ENCODE data around the gene PDE4D. TPM values are rescaled to one million over a fixed set of nuclear protein-coding genes. Genes with fewer than 3 reads are reported as not detected.

Gene PDE4D
- total RNA-seq, 1 donor from 2014 or later: 14.2 TPM

GRCh38 chr5:59161221-59162105 is 732.1 kb downstream of the PDE4D start:
- Histone ChIP-seq H3K4me2 (ENCODE audit: low read length) (no peak overlapping the region), H3K4me3 (ENCODE audit: insufficient read depth, low read depth, low read length) (no peak overlapping the region), H4K20me1 (ENCODE audit: insufficient read depth, low read length) (no peaks in the 10 kb centered on the region), H3K36me3 (ENCODE audit: insufficient read depth, low read length) (no peaks in the 10 kb centered on the region), H3K27me3 (ENCODE audit: insufficient read depth, low read length) (no peaks in the 10 kb centered on the region), H2AFZ (ENCODE audit: low read depth, low read length) (no peak overlapping the region), H3K27ac (ENCODE audit: low read depth, low read length) (no peak overlapping the region), H3K9me3 (ENCODE audit: insufficient read depth, low read depth, low read length) (no peaks in the 10 kb centered on the region), H3K79me2 (ENCODE audit: insufficient read depth, low read length) (no peaks in the 10 kb centered on the region), H3K9ac (ENCODE audit: low read length) (no peak overlapping the region), H3K4me1 (ENCODE audit: insufficient read depth, low read length) (no peaks in the 10 kb centered on the region)
- no peak for DNase-seq (ENCODE audit: low read depth)
- Mint-ChIP-seq H3K27me3 (ENCODE audit: low read depth, unreplicated experiment) (peaks cover 4% of the 10 kb centered on the region), H3K4me3 (ENCODE audit: unreplicated experiment) (no peak overlapping the region), H3K4me1 (ENCODE audit: low read depth, unreplicated experiment) (no peaks in the 10 kb centered on the region), H3K27ac (ENCODE audit: unreplicated experiment) (no peak overlapping the region), H3K9me3 (ENCODE audit: unreplicated experiment) (no peaks in the 10 kb centered on the region), H3K36me3 (ENCODE audit: low read depth, unreplicated experiment) (peaks cover 2% of the 10 kb centered on the region)
- FAIRE-seq: no peak
- TF ChIP-seq, protein P1, sequence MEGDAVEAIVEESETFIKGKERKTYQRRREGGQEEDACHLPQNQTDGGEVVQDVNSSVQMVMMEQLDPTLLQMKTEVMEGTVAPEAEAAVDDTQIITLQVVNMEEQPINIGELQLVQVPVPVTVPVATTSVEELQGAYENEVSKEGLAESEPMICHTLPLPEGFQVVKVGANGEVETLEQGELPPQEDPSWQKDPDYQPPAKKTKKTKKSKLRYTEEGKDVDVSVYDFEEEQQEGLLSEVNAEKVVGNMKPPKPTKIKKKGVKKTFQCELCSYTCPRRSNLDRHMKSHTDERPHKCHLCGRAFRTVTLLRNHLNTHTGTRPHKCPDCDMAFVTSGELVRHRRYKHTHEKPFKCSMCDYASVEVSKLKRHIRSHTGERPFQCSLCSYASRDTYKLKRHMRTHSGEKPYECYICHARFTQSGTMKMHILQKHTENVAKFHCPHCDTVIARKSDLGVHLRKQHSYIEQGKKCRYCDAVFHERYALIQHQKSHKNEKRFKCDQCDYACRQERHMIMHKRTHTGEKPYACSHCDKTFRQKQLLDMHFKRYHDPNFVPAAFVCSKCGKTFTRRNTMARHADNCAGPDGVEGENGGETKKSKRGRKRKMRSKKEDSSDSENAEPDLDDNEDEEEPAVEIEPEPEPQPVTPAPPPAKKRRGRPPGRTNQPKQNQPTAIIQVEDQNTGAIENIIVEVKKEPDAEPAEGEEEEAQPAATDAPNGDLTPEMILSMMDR (IDR thresholded peaks at IDR 0.05; ENCODE audit: insufficient read depth, low read depth, low read length): no peak
- no peak for TF ChIP-seq EZH2 (IDR thresholded peaks at IDR 0.05; ENCODE audit: insufficient read depth, low read length)

DNA sequence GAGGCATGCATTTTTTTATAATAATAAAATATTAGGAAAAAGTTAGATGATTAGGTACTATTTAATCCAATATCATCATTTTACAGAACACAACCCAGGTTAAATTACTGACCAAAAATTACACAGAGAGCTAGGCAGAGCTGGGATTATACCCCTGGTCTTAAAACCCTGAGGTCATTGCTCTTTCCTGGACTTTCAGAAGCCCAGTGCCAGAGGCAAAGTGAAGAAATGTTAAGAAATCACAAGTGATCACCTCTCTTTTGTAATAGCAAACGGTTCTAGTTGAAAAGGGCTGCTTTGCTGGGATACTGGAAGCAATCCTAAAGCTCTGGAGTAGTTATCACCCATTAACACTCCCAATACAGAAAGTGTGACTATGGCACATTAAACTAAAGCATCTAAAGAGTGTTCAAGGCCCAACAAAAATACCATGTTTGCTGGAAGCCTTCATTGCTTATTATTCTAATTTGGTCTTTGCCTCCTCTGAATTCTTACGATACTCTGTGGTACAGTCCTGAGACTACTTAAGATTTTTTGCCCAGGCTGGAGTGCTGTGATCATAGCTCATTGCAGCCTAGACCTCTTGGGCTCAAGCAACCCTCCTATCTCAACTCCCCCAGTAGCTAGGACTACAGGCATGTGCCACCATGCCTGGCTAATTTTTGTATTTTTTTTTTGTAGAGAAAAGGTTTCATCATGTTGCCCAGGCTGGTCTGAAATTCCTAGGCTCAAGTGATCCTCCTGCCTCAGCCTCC is 734.7 kb downstream of the PDE4D start:
- TF ChIP-seq, protein P1 (IDR thresholded peaks at IDR 0.05; ENCODE audit: insufficient read depth, low read depth, low read length): no peak
- TF ChIP-seq EZH2 (IDR thresholded peaks at IDR 0.05; ENCODE audit: insufficient read depth, low read length): no peak
- no peak for FAIRE-seq
- no peaks in the 10 kb centered on the region for H3K36me3 ChIP-seq (ENCODE audit: insufficient read depth, low read length)

More for the DNA sequence above, 734.7 kb downstream of the PDE4D start:
- Histone ChIP-seq H4K20me1 (ENCODE audit: insufficient read depth, low read length) (no peaks in the 10 kb centered on the region), H2AFZ (ENCODE audit: low read depth, low read length) (no peak overlapping the region), H3K9me3 (ENCODE audit: insufficient read depth, low read depth, low read length) (no peaks in the 10 kb centered on the region), H3K9ac (ENCODE audit: low read length) (no peak overlapping the region), H3K4me3 (ENCODE audit: insufficient read depth, low read depth, low read length) (no peak overlapping the region), H3K27me3 (ENCODE audit: insufficient read depth, low read length) (no peaks in the 10 kb centered on the region), H3K79me2 (ENCODE audit: insufficient read depth, low read length) (no peaks in the 10 kb centered on the region), H3K27ac (ENCODE audit: low read depth, low read length) (no peak overlapping the region), H3K4me2 (ENCODE audit: low read length) (no peak overlapping the region), H3K4me1 (ENCODE audit: insufficient read depth, low read length) (no peaks in the 10 kb centered on the region)
- H3K27me3 Mint-ChIP-seq (ENCODE audit: low read depth, unreplicated experiment): peaks cover 4% of the 10 kb centered on the region
- H3K4me3 Mint-ChIP-seq (ENCODE audit: unreplicated experiment): no peak overlapping the region
- H3K27ac Mint-ChIP-seq (ENCODE audit: unreplicated experiment): no peak overlapping the region
- no peaks in the 10 kb centered on the region for H3K4me1 Mint-ChIP-seq (ENCODE audit: low read depth, unreplicated experiment)
- H3K36me3 Mint-ChIP-seq (ENCODE audit: low read depth, unreplicated experiment): peaks cover 2% of the 10 kb centered on the region
- no peaks in the 10 kb centered on the region for H3K9me3 Mint-ChIP-seq (ENCODE audit: unreplicated experiment)
- no peak for DNase-seq (ENCODE audit: low read depth)

Data from astrocyte (in vitro differentiated cells and primary cell).